Karpas-422 (cell line): ENCODE data around the gene POU2AF1. TPM values are rescaled to one million over a fixed set of nuclear protein-coding genes. Genes with fewer than 3 reads are reported as not detected.

Source experiments
- DNase-seq: peaks from one replicate; pipeline ENCODE4 v3.0.0-alpha.2; 2015
- H2AFZ ChIP-seq: fragments of 200-600 bp; sonication (generic); 2 replicates; pipeline ENCODE4 v1.6.1; 2014; ENCODE audit warnings: antibody characterized with exemption, low read length, mixed read lengths
- H3K27ac ChIP-seq: fragments of 200-600 bp; sonication (generic); 2 replicates; pipeline ENCODE4 v1.5.1; 2014; ENCODE audit warnings: mild to moderate bottlenecking, low read length, moderate library complexity
- H3K27me3 ChIP-seq: fragments of 200-600 bp; sonication (generic); 2 replicates; pipeline ENCODE4 v1.6.1; 2014; ENCODE audit warnings: low read length, mixed read lengths
- H3K36me3 ChIP-seq: fragments of 200-600 bp; sonication (generic); 2 replicates; pipeline ENCODE4 v1.6.1; 2014; ENCODE audit warnings: low read length, mixed read lengths; ENCODE audit not compliant: insufficient read depth
- H3K4me1 ChIP-seq: fragments of 200-600 bp; sonication (generic); 2 replicates; pipeline ENCODE4 v1.6.1; 2014; ENCODE audit warnings: mild to moderate bottlenecking, low read length, mixed read lengths
- H3K4me2 ChIP-seq: fragments of 200-600 bp; sonication (generic); 2 replicates; pipeline ENCODE4 v1.6.1; 2014; ENCODE audit warnings: low read length, low read depth, mild to moderate bottlenecking; ENCODE audit not compliant: poor library complexity, severe bottlenecking
- H3K4me3 ChIP-seq: fragments of 200-600 bp; sonication (generic); 2 replicates; pipeline ENCODE4 v1.5.1; 2014; ENCODE audit warnings: mild to moderate bottlenecking, antibody characterized with exemption, low read length, mixed read lengths
- H3K79me2 ChIP-seq: fragments of 200-600 bp; sonication (generic); 2 replicates; pipeline ENCODE4 v1.6.1; 2014; ENCODE audit warnings: mild to moderate bottlenecking, low read length, mixed read lengths
- H3K9ac ChIP-seq: fragments of 200-600 bp; sonication (generic); 2 replicates; pipeline ENCODE4 v1.6.0; 2014; ENCODE audit warnings: low read length
- H3K9me2 ChIP-seq: fragments of 200-600 bp; sonication (generic), shearing (Covaris generic); replicated peaks from 2 replicates; pipeline ENCODE4 v1.6.0; 2014; ENCODE audit warnings: mild to moderate bottlenecking, low read length, moderate library complexity; ENCODE audit not compliant: insufficient read depth
- H3K9me3 ChIP-seq: fragments of 300-700, 200-600 bp; sonication (generic); 2 replicates; pipeline ENCODE4 v1.6.1; 2014; ENCODE audit warnings: low read length, mixed read lengths
- H4K20me1 ChIP-seq: fragments of 200-600 bp; sonication (generic); 2 replicates; pipeline ENCODE4 v1.6.1; 2014; ENCODE audit warnings: mild to moderate bottlenecking, antibody characterized with exemption, low read length, low read depth; ENCODE audit not compliant: insufficient read depth
- total RNA-seq: library from RNA; depleted of rRNA; stranded (reverse); fragments of >200 nt; shearing (Covaris generic); gene quantifications from 2 replicates; pipeline ENCODE4 v1.2.3, GENCODE V29; 2014; ENCODE audit warnings: low replicate concordance

POU2AF1 gene
- total RNA-seq, 1 experiment from 2014 or later: 894 TPM

GRCh38 chr11:111349191-111349695 is 29.8 kb downstream of the POU2AF1 start:
- Histone ChIP-seq H3K36me3 (peaks cover 49% of the 10 kb centered on the region), H3K4me3 (no peak overlapping the region), H4K20me1 (peaks cover 22% of the 10 kb centered on the region; the same call in 1 of the 2 replicates), H3K9me3 (no peaks in the 10 kb centered on the region), H2AFZ (no peak overlapping the region), H3K9me2 (no peaks in the 10 kb centered on the region), H3K27me3 (no peaks in the 10 kb centered on the region), H3K9ac (no peak overlapping the region), H3K27ac (peak overlapping the region; percentile 0; the same call in 1 of the 2 replicates), H3K4me2 (peak overlapping the region; percentile 3), H3K79me2 (no peaks in the 10 kb centered on the region), H3K4me1 (peaks cover 77% of the 10 kb centered on the region)
- DNase-seq: no peak

- Histone ChIP-seq H3K27me3 (no peaks in the 10 kb centered on the region), H3K27ac (no peak overlapping the region), H4K20me1 (peaks cover 12% of the 10 kb centered on the region; the same call in 1 of the 2 replicates), H3K4me2 (no peak overlapping the region), H3K79me2 (no peaks in the 10 kb centered on the region), H2AFZ (no peak overlapping the region), H3K4me3 (no peak overlapping the region), H3K9ac (no peak overlapping the region), H3K9me2 (no peaks in the 10 kb centered on the region), H3K4me1 (peaks cover 66% of the 10 kb centered on the region), H3K9me3 (no peaks in the 10 kb centered on the region), H3K36me3 (peaks cover 38% of the 10 kb centered on the region)
- peak; percentile 69 for DNase-seq
Observed at GRCh38 chr11:111348147-111348546, 30.9 kb downstream of the POU2AF1 start.

GRCh38 chr11:111347723-111348115 is 31.4 kb downstream of the POU2AF1 start:
- DNase-seq: peak; percentile 72
- 0 out of 2 replicates have a peak, but pooled peaks cover 11% of the 10 kb centered on the region for H4K20me1 ChIP-seq
- peaks cover 35% of the 10 kb centered on the region for H3K36me3 ChIP-seq
- H3K79me2 ChIP-seq: no peaks in the 10 kb centered on the region
- H3K27ac ChIP-seq: no peak overlapping the region
- no peak overlapping the region for H3K9ac ChIP-seq
- no peak overlapping the region for H3K4me2 ChIP-seq
- no peaks in the 10 kb centered on the region for H3K27me3 ChIP-seq
- no peaks in the 10 kb centered on the region for H3K9me2 ChIP-seq
- peaks cover 62% of the 10 kb centered on the region for H3K4me1 ChIP-seq
- no peak overlapping the region for H2AFZ ChIP-seq
- H3K9me3 ChIP-seq: no peaks in the 10 kb centered on the region
- H3K4me3 ChIP-seq: no peak overlapping the region

GRCh38 chr11:111347002-111347722 is 31.9 kb downstream of the POU2AF1 start:
- H3K36me3 ChIP-seq: peaks cover 30% of the 10 kb centered on the region
- 0 out of 2 replicates have a peak, but pooled peaks cover 11% of the 10 kb centered on the region for H4K20me1 ChIP-seq
- H3K27me3 ChIP-seq: no peaks in the 10 kb centered on the region
- H3K9me3 ChIP-seq: no peaks in the 10 kb centered on the region
- no peaks in the 10 kb centered on the region for H3K9me2 ChIP-seq
- H3K27ac ChIP-seq: no peak overlapping the region
- H3K4me3 ChIP-seq: no peak overlapping the region
- no peaks in the 10 kb centered on the region for H3K79me2 ChIP-seq
- peak overlapping the region; percentile 0 for H3K4me2 ChIP-seq
- H2AFZ ChIP-seq: no peak overlapping the region
- DNase-seq: no peak
- H3K9ac ChIP-seq: no peak overlapping the region
- peaks cover 58% of the 10 kb centered on the region for H3K4me1 ChIP-seq

- Histone ChIP-seq H3K9ac (no peak overlapping the region), H3K9me3 (no peaks in the 10 kb centered on the region), H3K4me3 (no peak overlapping the region), H3K27me3 (no peaks in the 10 kb centered on the region), H3K79me2 (no peaks in the 10 kb centered on the region), H4K20me1 (0 out of 2 replicates have a peak, but pooled peaks cover 7% of the 10 kb centered on the region), H3K4me1 (peaks cover 26% of the 10 kb centered on the region), H3K4me2 (no peak overlapping the region), H3K36me3 (peaks cover 4% of the 10 kb centered on the region; the same call in 1 of the 2 replicates), H2AFZ (no peak overlapping the region), H3K27ac (no peak overlapping the region), H3K9me2 (no peaks in the 10 kb centered on the region)
- peak; percentile 78 for DNase-seq
Observed at GRCh38 chr11:111344032-111344431, 35.0 kb downstream of the POU2AF1 start.

GRCh38 chr11:111342329-111342728 is 36.7 kb downstream of the POU2AF1 start:
- H3K36me3 ChIP-seq: no peaks in the 10 kb centered on the region
- H3K4me2 ChIP-seq: no peak overlapping the region
- H3K27me3 ChIP-seq: no peaks in the 10 kb centered on the region
- H3K4me3 ChIP-seq: no peak overlapping the region
- no peak overlapping the region for H2AFZ ChIP-seq
- DNase-seq: no peak
- H4K20me1 ChIP-seq: 0 out of 2 replicates have a peak, but pooled peaks cover 7% of the 10 kb centered on the region
- H3K27ac ChIP-seq: no peak overlapping the region
- no peaks in the 10 kb centered on the region for H3K9me2 ChIP-seq
- H3K9me3 ChIP-seq: no peaks in the 10 kb centered on the region
- no peaks in the 10 kb centered on the region for H3K79me2 ChIP-seq
- H3K9ac ChIP-seq: no peak overlapping the region
- peaks cover 27% of the 10 kb centered on the region for H3K4me1 ChIP-seq

GRCh38 chr11:111339758-111340388 is 39.2 kb downstream of the POU2AF1 start:
- peaks cover 37% of the 10 kb centered on the region for H3K4me1 ChIP-seq
- no peak overlapping the region for H3K4me2 ChIP-seq
- peaks cover 23% of the 10 kb centered on the region for H4K20me1 ChIP-seq
- H3K9ac ChIP-seq: no peak overlapping the region
- no peak overlapping the region for H3K27ac ChIP-seq
- H3K27me3 ChIP-seq: no peaks in the 10 kb centered on the region; the same call in 1 of the 2 replicates
- no peaks in the 10 kb centered on the region for H3K36me3 ChIP-seq
- H3K79me2 ChIP-seq: no peaks in the 10 kb centered on the region
- H3K4me3 ChIP-seq: no peak overlapping the region
- H3K9me3 ChIP-seq: no peaks in the 10 kb centered on the region
- H2AFZ ChIP-seq: no peak overlapping the region
- no peaks in the 10 kb centered on the region for H3K9me2 ChIP-seq
- DNase-seq: no peak

GRCh38 chr11:111336582-111337256 is 42.4 kb downstream of the POU2AF1 start:
- peak overlapping the region; percentile 59 for H3K4me2 ChIP-seq
- no peaks in the 10 kb centered on the region for H3K9me2 ChIP-seq
- no peaks in the 10 kb centered on the region for H3K79me2 ChIP-seq
- H3K27ac ChIP-seq: no peak overlapping the region
- H2AFZ ChIP-seq: no peak overlapping the region
- peak overlapping the region; percentile 29 for H3K4me3 ChIP-seq
- no peaks in the 10 kb centered on the region; the same call in 1 of the 2 replicates for H3K27me3 ChIP-seq
- H3K36me3 ChIP-seq: no peaks in the 10 kb centered on the region
- no peaks in the 10 kb centered on the region for H3K9me3 ChIP-seq
- H3K9ac ChIP-seq: no peak overlapping the region
- H4K20me1 ChIP-seq: peaks cover 44% of the 10 kb centered on the region
- DNase-seq: peak; percentile 92
- peaks cover 38% of the 10 kb centered on the region for H3K4me1 ChIP-seq
